Neural cell (in vitro differentiated cells): ENCODE data around the gene ALLC. TPM values are rescaled to one million over a fixed set of nuclear protein-coding genes. Genes with fewer than 3 reads are reported as not detected.

Source experiments
- H2AFZ ChIP-seq: fragments of 200-600, 300-800 bp; sonication (generic), shearing (Covaris generic); 2 replicates; pipeline ENCODE4 v1.6.0; 2014; ENCODE audit warnings: low read depth, mild to moderate bottlenecking, antibody characterized with exemption, low read length, moderate library complexity
- H3F3A ChIP-seq: fragments of 200-600 bp; shearing (Covaris generic); 2 replicates; pipeline ENCODE4 v1.6.1; 2016; ENCODE audit warnings: mild to moderate bottlenecking, moderate library complexity, mixed read lengths, antibody characterized with exemption, low read length; ENCODE audit not compliant: insufficient read depth, poor library complexity, severe bottlenecking
- H3K27ac ChIP-seq: fragments of 200-600, 300-800 bp; sonication (generic), shearing (Covaris generic); 2 replicates; pipeline ENCODE4 v1.5.1; 2014; ENCODE audit warnings: mild to moderate bottlenecking, low read length, moderate library complexity
- H3K27me3 ChIP-seq: fragments of 300-800, 200-600 bp; sonication (generic), shearing (Covaris generic); 2 replicates; pipeline ENCODE4 v1.6.0; 2014; ENCODE audit warnings: mild to moderate bottlenecking, low read depth, low read length, moderate library complexity; ENCODE audit not compliant: insufficient read depth
- H3K36me3 ChIP-seq: fragments of 300-800, 200-600 bp; sonication (generic), shearing (Covaris generic); 2 replicates; pipeline ENCODE4 v1.5.1; 2014; ENCODE audit warnings: mild to moderate bottlenecking, antibody characterized with exemption, low read length, moderate library complexity; ENCODE audit not compliant: insufficient read depth
- H3K4me2 ChIP-seq: fragments of 300-800, 200-600 bp; sonication (generic), shearing (Covaris generic); 2 replicates; pipeline ENCODE4 v1.6.0; 2014; ENCODE audit warnings: mild to moderate bottlenecking, low read length
- H3K4me3 ChIP-seq: fragments of 300-800, 200-600 bp; sonication (generic), shearing (Covaris generic); 2 replicates; pipeline ENCODE4 v1.5.1; 2014; ENCODE audit warnings: mild to moderate bottlenecking, low read length, moderate library complexity
- H3K79me2 ChIP-seq: fragments of 200-600 bp; shearing (Covaris generic); replicated peaks from 2 replicates; pipeline ENCODE4 v1.6.0; 2014; ENCODE audit warnings: mild to moderate bottlenecking, low read length, moderate library complexity; ENCODE audit not compliant: insufficient read depth
- H3K9ac ChIP-seq: fragments of 300-800, 200-600 bp; sonication (generic), shearing (Covaris generic); 2 replicates; pipeline ENCODE4 v1.6.1; 2016; ENCODE audit warnings: mild to moderate bottlenecking, low read length, mixed read lengths
- H3K9me2 ChIP-seq: fragments of 200-600 bp; shearing (Covaris generic); 2 replicates; pipeline ENCODE4 v1.6.1; 2016; ENCODE audit warnings: mild to moderate bottlenecking, low read length, mixed read lengths; ENCODE audit not compliant: insufficient read depth
- H3K9me3 ChIP-seq: fragments of 200-600, 300-800 bp; sonication (generic), shearing (Covaris generic); 2 replicates; pipeline ENCODE4 v1.6.1; 2016; ENCODE audit warnings: mild to moderate bottlenecking, mixed run types, low read length, moderate library complexity, mixed read lengths
- H4K20me1 ChIP-seq: fragments of 200-600 bp; shearing (Covaris generic); 2 replicates; pipeline ENCODE4 v1.6.1; 2016; ENCODE audit warnings: mild to moderate bottlenecking, mixed run types; ENCODE audit not compliant: insufficient read depth
- CTCF ChIP-seq: fragments of 450-650 bp; IDR thresholded peaks from 2 replicates; pipeline ENCODE4 v1.5.1; 2014; ENCODE audit warnings: antibody characterized with exemption, mild to moderate bottlenecking, moderate library complexity; ENCODE audit not compliant: poor library complexity, severe bottlenecking
- EP300 ChIP-seq: fragments of 450-650 bp; conservative IDR thresholded peaks from 2 replicates; pipeline ENCODE4 v1.6.1; 2014; ENCODE audit warnings: antibody characterized with exemption, mild to moderate bottlenecking, moderate library complexity; ENCODE audit not compliant: poor library complexity, severe bottlenecking
- EZH2 ChIP-seq: fragments of 200-600, 300-800 bp; shearing (Covaris generic), sonication (generic); IDR thresholded peaks from 2 replicates; pipeline ENCODE4 v1.6.1; 2014; ENCODE audit warnings: antibody characterized with exemption, low read length, borderline replicate concordance, mild to moderate bottlenecking; ENCODE audit not compliant: insufficient read depth, poor library complexity, severe bottlenecking
- MXI1 ChIP-seq: fragments of 450-650 bp; conservative IDR thresholded peaks from 2 replicates; pipeline ENCODE4 v1.6.1; 2014; ENCODE audit warnings: antibody characterized with exemption, mild to moderate bottlenecking; ENCODE audit not compliant: poor library complexity, severe bottlenecking
- POLR2AphosphoS5 ChIP-seq: IDR thresholded peaks from 2 replicates; pipeline ENCODE4 v1.6.1; 2012
- RAD21 ChIP-seq: fragments of 450-650 bp; conservative IDR thresholded peaks from 2 replicates; pipeline ENCODE4 v1.6.1; 2014; ENCODE audit warnings: antibody characterized with exemption, mild to moderate bottlenecking, moderate library complexity
- REST ChIP-seq: IDR thresholded peaks from 2 replicates; pipeline ENCODE4 v1.6.1; 2012; ENCODE audit warnings: borderline replicate concordance
- SMC3 ChIP-seq: fragments of 450-650 bp; conservative IDR thresholded peaks from 2 replicates; pipeline ENCODE4 v1.6.1; 2014; ENCODE audit warnings: antibody characterized with exemption, mild to moderate bottlenecking, moderate library complexity; ENCODE audit not compliant: poor library complexity
- TAF1 ChIP-seq: IDR thresholded peaks from 2 replicates; pipeline ENCODE4 v1.6.1; 2012; ENCODE audit warnings: low read depth
- polyA plus RNA-seq: library from polyadenylated mRNA; depleted of rRNA; stranded (reverse); fragments of >200 nt; gene quantifications from 2 replicates; pipeline ENCODE4 v1.2.3, GENCODE V29; 2014

Gene ALLC
- polyA plus RNA-seq, 1 donor from 2014 or later: 0.33 TPM

GRCh38 chr2:3741867-3742602 is 84.0 kb downstream of the ALLC start:
- Histone ChIP-seq H2AFZ (no peak overlapping the region), H4K20me1 (no peaks in the 10 kb centered on the region), H3K27ac (no peak overlapping the region), H3F3A (no peaks in the 10 kb centered on the region), H3K9me3 (no peaks in the 10 kb centered on the region), H3K9ac (no peak overlapping the region), H3K4me2 (no peak overlapping the region), H3K9me2 (no peaks in the 10 kb centered on the region), H3K79me2 (no peaks in the 10 kb centered on the region), H3K4me3 (no peak overlapping the region), H3K36me3 (no peaks in the 10 kb centered on the region), H3K27me3 (no peaks in the 10 kb centered on the region)
- TF ChIP-seq MXI1: no peak
- TF ChIP-seq SMC3: no peak
- TF ChIP-seq RAD21: no peak
- TF ChIP-seq EP300: no peak
- no peak for TF ChIP-seq POLR2AphosphoS5
- no peak for TF ChIP-seq EZH2
- TF ChIP-seq CTCF: no peak
- no peak for TF ChIP-seq REST
- no peak for TF ChIP-seq TAF1

- H3K9me3 ChIP-seq: no peaks in the 10 kb centered on the region
- H3F3A ChIP-seq: no peaks in the 10 kb centered on the region
- no peaks in the 10 kb centered on the region for H3K36me3 ChIP-seq
- H3K4me2 ChIP-seq: no peak overlapping the region
- no peak overlapping the region for H3K9ac ChIP-seq
- H3K27me3 ChIP-seq: no peaks in the 10 kb centered on the region
- no peak overlapping the region for H3K4me3 ChIP-seq
- no peaks in the 10 kb centered on the region for H3K9me2 ChIP-seq
- H4K20me1 ChIP-seq: no peaks in the 10 kb centered on the region
- no peak overlapping the region for H2AFZ ChIP-seq
- TF ChIP-seq POLR2AphosphoS5 (no peak), SMC3 (no peak), TAF1 (no peak), RAD21 (no peak), EP300 (no peak), REST (no peak), MXI1 (no peak), EZH2 (no peak), CTCF (no peak)
- H3K79me2 ChIP-seq: no peaks in the 10 kb centered on the region
- no peak overlapping the region for H3K27ac ChIP-seq
Measured at GRCh38 chr2:3742743-3743508, 84.9 kb downstream of the ALLC start.
